Measurements from ENCODE around the gene PDE6A. TPM values are rescaled to one million over a fixed set of nuclear protein-coding genes. Genes with fewer than 3 reads are reported as not detected.

Gene PDE6A
- not detected in 2 replicates for total RNA-seq (2016; rRNA removed; fragmentation: Illumina TruSeq; extraction: Trizol)
- total RNA-seq (2016; cell fraction: cytosol; rRNA removed; fragmentation: Illumina TruSeq; extraction: Trizol; ENCODE audit: low read depth), result not detected in 2 replicates
- not detected in 2 replicates for total RNA-seq (2016; cell fraction: insoluble cytoplasmic fraction; rRNA removed; fragmentation: Illumina TruSeq; extraction: Trizol)
- total RNA-seq (2016; cell fraction: membrane; rRNA removed; fragmentation: Illumina TruSeq; extraction: Trizol), result not detected in 2 replicates
- not detected in 2 replicates for total RNA-seq (2016; cell fraction: nucleus; rRNA removed; fragmentation: Illumina TruSeq; extraction: Trizol)
- polyA plus RNA-seq (2011; rRNA removed), result 0.01 TPM in 2 replicates
- not detected in 2 replicates for polyA plus RNA-seq (2011; cell fraction: cytosol; rRNA removed)
- not detected in 2 replicates for polyA plus RNA-seq (2011; cell fraction: nucleus; rRNA removed)
- polyA plus RNA-seq (2012), result not detected in 2 replicates
- polyA plus RNA-seq (2016; cell fraction: cytosol; fragmentation: Illumina TruSeq; extraction: Trizol; ENCODE audit: low read depth), result not detected in 2 replicates
- not detected in 2 replicates for polyA plus RNA-seq (2016; cell fraction: insoluble cytoplasmic fraction; fragmentation: Illumina TruSeq; extraction: Trizol; ENCODE audit: low read depth)
- polyA plus RNA-seq (2016; cell fraction: membrane; fragmentation: Illumina TruSeq; extraction: Trizol; ENCODE audit: low read depth), result not detected in 2 replicates
- polyA plus RNA-seq (2016; cell fraction: nucleus; fragmentation: Illumina TruSeq; extraction: Trizol; ENCODE audit: insufficient read depth, low read depth), result not detected in 2 replicates
- polyA minus RNA-seq (2011; rRNA and poly(A)+ RNA removed; ENCODE audit: low replicate concordance), result 0.10 TPM in 1 of 2 replicates, not detected in the other
- polyA minus RNA-seq (2011; cell fraction: cytosol; rRNA and poly(A)+ RNA removed), result not detected in 2 replicates
- not detected in 2 replicates for polyA minus RNA-seq (2011; cell fraction: nucleus; rRNA and poly(A)+ RNA removed)
- Bru-seq, nascent RNA, result percentile 3 among the genes with signal in this experiment
- BruChase-seq, experiment 1, labeled RNA remaining after a 6-hour chase, result percentile 8 among the genes with signal in this experiment
- percentile 3 among the genes with signal in this experiment for BruChase-seq, experiment 2, labeled RNA remaining after a 2-hour chase
- long read RNA-seq, experiment 1, result 0 reads
- long read RNA-seq, experiment 2, result 0 reads

DNA sequence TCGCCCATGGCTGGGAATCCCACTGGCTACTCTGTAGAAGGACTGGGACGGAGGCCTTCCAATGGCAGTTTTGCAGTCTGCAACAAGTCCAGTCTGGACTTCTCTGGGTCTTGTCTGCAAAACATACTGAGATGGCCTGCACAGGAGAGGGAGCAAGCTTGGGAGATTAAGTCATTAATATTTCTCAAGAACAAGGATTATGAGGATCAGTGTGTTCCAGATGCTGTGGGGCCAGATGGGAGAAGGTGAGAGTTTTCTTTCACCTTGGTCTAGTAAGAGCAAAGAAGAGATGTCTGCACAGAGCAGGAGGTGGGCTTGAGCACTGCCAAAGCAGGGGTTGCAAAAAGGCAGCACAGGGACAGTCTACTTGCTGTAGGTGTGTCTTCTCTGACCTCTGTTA is at the start of gene PDE6A:
PDE6A (minus strand) TSS at position 128 of the 400 bp plus-strand sequence; CDS start at position 8, 120 bp downstream.
- Histone ChIP-seq H3K27me3 (ENCODE audit: control insufficient read depth in 1 of 2, insufficient read depth in 2 of 2, low read length in 2 of 2) (peaks cover 2 to 10% of the 10 kb centered on the region in 2 experiments; a peak in 4 of 5 replicates), H3K27ac (ENCODE audit: extremely low read length, insufficient read depth, low read length) (no peak within 1 kb of the TSS), H3K4me2 (ENCODE audit: low read depth, low read length) (no peak within 1 kb of the TSS), H4K20me1 (ENCODE audit: insufficient read depth, low read length) (no peaks in the 10 kb centered on the region), H3K4me3 (replicated peaks in 1 of 3; ENCODE audit: insufficient read depth in 1 of 3, low read depth in 2 of 3, low read length in 3 of 3) (no peak within 1 kb of the TSS), H2AFZ (ENCODE audit: low read length) (no peak within 1 kb of the TSS), H3K79me2 (ENCODE audit: insufficient read depth, low read length) (no peaks in the 10 kb centered on the region), H3K9ac (ENCODE audit: insufficient read depth, low read depth, low read length) (no peak within 1 kb of the TSS), H3K9me3 (ENCODE audit: low read length) (no peaks in the 10 kb centered on the region), H3K4me1 (ENCODE audit: insufficient read depth, low read length) (peaks cover 39% of the 10 kb centered on the region), H3K36me3 (replicated peaks in 1 of 2; ENCODE audit: control insufficient read depth in 1 of 2, insufficient read depth in 2 of 2, low read length in 2 of 2) (no peaks in the 10 kb centered on the region)
- ChIA-PET CTCF (ENCODE audit: low intra/inter-chr PET ratio, low total read pairs) (no interaction called here), POLR2A (no interaction called here)
- WGBS (ENCODE audit: low lambda C conversion rate), result 46% methylated on average over 2 of the region's 2 CpGs
- BruUV-seq (replicated peaks), result no TSS peak
- FAIRE-seq (no peak), DNase-seq (ENCODE audit: low spot score) (no peak), ATAC-seq (no peak)
- in situ Hi-C loops (cut with HindIII; ENCODE audit: extremely low pct_ligation_motif_present, low pct_unique_long_range_greater_than_20kb) (no loop called here), intact Hi-C loops (cut with micrococcal nuclease; ENCODE audit: unreplicated experiment) (no loop called here)
- TF ChIP-seq NR3C1 (CRISPR knock-in tag; IDR thresholded peaks at IDR 0.05) (no peak), SALL1 (CRISPR knock-in tag; IDR thresholded peaks at IDR 0.05) (no peak), STAG1 (CRISPR knock-in tag; IDR thresholded peaks at IDR 0.05) (no peak), XBP1 (CRISPR knock-in tag; IDR thresholded peaks at IDR 0.05) (no peak), ZNF256 (CRISPR knock-in tag; conservative IDR thresholded peaks at IDR 0.05) (no peak), TEAD2 (CRISPR knock-in tag; IDR thresholded peaks at IDR 0.05) (no peak)
- TF ChIP-seq, protein P1, sequence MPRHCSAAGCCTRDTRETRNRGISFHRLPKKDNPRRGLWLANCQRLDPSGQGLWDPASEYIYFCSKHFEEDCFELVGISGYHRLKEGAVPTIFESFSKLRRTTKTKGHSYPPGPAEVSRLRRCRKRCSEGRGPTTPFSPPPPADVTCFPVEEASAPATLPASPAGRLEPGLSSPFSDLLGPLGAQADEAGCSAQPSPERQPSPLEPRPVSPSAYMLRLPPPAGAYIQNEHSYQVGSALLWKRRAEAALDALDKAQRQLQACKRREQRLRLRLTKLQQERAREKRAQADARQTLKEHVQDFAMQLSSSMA (CRISPR knock-in tag; IDR thresholded peaks at IDR 0.05), result no peak
- TF ChIP-seq, protein P2, sequence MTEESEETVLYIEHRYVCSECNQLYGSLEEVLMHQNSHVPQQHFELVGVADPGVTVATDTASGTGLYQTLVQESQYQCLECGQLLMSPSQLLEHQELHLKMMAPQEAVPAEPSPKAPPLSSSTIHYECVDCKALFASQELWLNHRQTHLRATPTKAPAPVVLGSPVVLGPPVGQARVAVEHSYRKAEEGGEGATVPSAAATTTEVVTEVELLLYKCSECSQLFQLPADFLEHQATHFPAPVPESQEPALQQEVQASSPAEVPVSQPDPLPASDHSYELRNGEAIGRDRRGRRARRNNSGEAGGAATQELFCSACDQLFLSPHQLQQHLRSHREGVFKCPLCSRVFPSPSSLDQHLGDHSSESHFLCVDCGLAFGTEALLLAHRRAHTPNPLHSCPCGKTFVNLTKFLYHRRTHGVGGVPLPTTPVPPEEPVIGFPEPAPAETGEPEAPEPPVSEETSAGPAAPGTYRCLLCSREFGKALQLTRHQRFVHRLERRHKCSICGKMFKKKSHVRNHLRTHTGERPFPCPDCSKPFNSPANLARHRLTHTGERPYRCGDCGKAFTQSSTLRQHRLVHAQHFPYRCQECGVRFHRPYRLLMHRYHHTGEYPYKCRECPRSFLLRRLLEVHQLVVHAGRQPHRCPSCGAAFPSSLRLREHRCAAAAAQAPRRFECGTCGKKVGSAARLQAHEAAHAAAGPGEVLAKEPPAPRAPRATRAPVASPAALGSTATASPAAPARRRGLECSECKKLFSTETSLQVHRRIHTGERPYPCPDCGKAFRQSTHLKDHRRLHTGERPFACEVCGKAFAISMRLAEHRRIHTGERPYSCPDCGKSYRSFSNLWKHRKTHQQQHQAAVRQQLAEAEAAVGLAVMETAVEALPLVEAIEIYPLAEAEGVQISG (CRISPR knock-in tag; IDR thresholded peaks at IDR 0.05), result no peak
- TF ChIP-seq, protein P3, sequence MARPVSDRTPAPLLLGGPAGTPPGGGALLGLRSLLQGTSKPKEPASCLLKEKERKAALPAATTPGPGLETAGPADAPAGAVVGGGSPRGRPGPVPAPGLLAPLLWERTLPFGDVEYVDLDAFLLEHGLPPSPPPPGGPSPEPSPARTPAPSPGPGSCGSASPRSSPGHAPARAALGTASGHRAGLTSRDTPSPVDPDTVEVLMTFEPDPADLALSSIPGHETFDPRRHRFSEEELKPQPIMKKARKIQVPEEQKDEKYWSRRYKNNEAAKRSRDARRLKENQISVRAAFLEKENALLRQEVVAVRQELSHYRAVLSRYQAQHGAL (CRISPR knock-in tag; IDR thresholded peaks at IDR 0.05; ENCODE audit: not compliant biosample characterization), result no peak
